NCI-H1105 treated with DMSO at 0.1 percent for 48 hours (cell line): ENCODE data around the gene KRI1.

Source experiments
- DNase-seq: peaks from one replicate; lab custom pipeline; 2025; lab: John Stamatoyannopoulos, UW

Gene KRI1

DNA sequence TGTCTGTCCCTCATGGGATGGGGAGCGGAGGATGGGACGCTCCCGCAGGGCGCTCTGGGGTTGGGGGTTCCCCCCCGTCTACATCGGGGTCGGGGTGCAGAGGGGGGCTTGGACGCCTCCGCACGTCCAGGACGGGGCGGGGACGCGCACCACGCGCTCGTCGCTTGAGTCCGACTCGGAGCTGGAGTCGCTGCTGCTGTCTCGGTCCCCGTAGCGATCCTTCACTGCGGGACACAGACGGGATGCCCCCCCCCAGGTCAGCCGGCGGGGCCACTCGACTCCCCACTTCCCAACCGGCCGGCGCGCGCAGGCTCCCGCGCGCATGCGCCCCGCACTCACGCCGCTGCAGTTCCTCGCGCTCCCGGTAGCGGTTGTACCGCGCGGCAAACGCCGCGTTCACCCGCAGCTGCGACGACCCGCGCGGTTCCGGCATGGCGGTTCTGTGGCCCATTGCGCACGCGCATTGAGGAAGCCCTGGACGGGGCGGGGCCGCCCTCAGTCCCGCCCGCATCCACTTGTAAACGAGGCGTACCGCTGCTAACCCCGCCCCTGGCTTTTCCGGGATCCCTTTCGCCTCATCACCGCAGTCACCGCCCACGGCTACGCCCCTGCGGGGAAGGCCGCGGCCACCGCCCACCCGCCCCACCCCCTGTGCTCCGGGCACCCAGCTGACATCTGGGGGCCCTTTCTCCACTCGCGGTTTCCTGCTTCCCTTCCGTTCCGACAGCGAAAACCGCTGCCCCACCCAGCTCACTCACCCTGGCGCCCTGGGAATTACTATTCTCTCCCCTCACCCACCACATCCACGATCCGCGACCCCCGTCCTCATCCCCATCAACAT is at the start of gene KRI1:
TSS of gene KRI1 (minus strand) at position 444 of the 841 bp plus-strand sequence. CDS start at position 433, 11 bp downstream.
- peak; percentile 96 for DNase-seq

GRCh38 chr19:10612499-10613119 is 46.8 kb upstream of the KRI1 start:
- DNase-seq, result no peak

DNA sequence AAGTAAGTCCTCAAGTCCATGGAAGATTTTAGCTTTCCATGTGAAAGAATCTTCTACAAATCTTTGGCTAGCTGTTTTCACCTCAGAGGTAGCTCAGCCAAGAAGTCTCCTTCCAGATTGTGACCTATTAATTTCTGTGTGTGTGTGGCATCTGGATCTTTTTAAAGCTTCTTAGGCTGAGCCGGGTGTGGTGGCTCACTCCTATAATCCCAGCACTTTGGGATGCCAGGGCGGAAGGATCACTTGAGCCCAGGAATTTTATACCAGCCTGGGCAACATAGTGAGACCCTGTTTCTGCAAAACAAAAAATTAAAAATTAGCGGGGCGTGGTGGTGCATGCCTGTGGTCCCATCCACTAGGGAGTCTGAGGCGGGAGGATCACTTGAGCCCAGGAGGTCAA is 46.1 kb upstream of the KRI1 start:
- DNase-seq, result no peak

DNA sequence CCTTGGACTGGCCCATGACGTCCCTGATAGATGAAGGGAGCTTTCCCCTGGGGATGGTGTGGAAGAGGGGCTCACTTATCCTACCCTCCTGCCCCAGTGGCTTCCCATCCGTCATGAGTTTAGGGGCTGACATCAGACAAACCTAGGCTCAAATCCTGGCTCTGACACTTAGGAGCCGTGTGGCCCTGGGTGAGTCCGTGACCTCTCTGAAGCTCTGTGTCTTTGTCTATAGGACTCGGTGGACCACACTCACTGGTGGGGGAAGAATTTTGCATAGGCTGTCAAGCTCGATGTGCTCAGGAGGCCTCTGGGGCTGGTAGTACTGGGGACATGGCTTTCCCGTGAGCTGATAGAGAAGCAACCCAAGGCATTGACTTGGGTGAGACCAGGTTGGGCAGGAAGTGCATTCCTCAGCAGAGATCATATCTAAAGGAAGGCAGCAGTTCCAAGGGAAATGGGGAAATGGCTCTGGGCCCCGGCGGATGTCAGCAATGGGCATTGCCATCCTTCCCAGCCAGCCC is 38.7 kb upstream of the KRI1 start:
- DNase-seq, result no peak

DNA sequence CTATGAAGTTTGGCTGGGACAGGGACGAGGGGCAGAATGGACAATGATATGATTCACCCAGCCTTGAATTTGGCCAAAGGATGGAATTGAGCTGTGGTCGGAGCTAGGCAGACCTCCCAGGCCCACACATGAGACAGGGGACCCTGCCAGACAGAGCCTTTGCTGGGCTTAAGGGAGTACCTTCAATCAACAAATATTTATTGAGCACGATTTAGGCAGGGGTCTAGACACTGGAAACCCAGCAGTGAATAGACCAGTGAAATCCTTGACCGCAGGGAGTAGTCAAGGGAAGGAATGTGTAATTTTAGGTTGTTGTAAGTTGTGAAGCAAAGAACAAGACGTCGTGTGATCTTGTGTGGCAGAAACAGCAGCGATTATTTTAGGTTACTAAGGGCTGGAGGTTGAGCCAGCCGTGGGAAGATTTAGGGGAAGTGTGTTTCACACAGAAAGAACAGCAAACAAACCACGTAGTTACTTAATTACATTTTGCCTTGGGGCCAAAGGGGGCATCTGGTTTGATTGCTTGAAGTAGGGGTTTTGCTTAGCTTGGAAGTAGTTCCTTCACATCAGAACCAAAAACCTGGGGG is 38.2 kb upstream of the KRI1 start:
- DNase-seq, result no peak

DNA sequence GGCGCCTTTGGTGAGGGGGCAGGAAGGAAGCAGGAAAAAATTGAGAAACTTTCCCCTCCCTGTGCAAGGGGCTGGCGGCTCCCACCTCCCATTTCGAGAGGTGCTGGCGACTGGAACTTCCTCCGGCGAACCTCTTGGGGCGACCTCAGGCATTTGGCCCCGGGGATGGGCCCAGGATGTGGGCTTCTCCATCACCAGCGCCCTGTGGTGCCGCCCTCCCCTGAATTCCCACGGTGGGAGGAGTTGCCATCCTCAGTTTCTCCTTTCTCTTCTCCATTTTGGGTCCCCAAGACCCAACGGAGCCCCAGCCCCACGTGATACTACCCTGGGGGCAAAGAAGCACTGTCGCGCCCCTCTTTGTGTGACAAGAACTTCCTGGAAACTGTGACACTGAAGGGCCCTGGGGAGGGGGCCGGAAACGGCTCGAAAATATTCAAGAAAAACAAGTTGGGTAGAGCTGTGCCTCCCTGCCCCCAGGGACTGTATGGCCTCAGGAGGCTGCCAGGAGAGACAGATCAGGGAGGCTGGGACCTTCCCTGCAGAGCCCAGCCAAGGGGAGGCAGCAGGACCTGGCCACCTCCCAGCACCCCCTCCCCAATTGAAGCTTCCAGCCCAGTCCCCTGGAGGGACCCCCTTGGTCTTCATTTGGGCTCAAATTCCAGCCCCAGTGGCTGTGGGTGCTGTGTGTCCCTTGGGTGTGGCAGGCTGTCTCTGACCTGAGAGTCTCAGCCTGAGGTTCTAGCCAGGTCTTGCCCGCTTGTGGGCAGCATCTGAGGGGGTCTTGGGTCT is 37.5 kb upstream of the KRI1 start:
- no peak for DNase-seq

GRCh38 chr19:10602330-10603083 is 36.7 kb upstream of the KRI1 start:
- DNase-seq, result peak; percentile 57

- no peak for DNase-seq
Measured at GRCh38 chr19:10601999-10602329, 36.2 kb upstream of the KRI1 start.

- DNase-seq, result no peak
Measured at GRCh38 chr19:10600149-10600548, 34.3 kb upstream of the KRI1 start.

DNA sequence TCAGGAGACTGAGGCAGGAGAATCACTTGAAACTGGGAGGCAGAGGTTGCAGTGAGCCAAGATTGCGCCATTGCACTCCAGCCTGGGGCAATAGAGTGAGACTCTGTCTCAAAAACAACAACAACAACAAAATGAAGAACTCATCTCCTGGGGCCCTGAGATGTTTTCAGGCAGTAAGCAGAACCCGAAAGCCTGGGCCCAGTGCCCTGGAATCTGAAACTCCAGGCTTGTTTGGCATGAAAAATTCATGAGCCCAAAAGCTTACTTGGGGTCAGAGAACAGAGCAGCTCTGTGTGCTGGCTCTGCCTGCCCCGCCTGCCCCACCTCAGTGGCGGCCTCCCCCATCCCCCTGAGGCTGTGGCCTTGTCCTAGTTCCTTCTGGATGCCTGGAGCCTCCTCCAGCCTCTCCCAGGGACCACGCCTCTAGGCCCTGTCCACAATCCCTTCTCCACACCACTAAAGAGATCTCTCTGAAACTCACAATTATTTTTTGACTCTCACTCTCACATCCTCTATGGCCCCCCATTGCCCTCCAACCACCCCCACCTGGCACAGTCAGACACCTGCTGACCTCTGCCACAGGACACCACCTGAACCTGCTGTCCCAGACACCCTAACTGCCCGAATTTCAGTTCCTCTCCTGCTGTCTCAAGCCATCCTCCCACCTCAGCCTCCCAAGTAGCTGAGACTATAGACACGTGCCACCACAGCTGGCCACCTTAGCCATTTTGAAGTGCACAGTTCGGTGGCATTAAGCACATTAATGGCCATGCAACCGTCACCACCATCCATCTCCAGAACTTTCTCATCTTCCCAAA is 28.2 kb upstream of the KRI1 start:
- DNase-seq, result no peak

- no peak for DNase-seq
Measured at GRCh38 chr19:10593148-10593547, 27.3 kb upstream of the KRI1 start.

DNA sequence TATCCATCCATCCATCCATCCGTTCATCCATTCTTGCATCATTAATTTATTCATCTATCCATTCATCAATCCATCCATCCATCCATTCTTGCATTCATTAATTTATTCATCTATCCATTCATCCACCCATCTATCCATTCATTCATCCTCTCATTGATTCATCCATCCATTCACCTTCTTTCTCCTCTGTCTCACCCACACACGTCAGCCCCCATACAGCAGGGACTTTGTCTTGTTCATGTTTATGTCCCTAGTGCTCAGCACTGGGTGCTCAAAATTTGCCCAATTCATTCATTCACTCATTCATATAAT is 22.0 kb upstream of the KRI1 start:
- DNase-seq, result no peak

GRCh38 chr19:10587022-10587838 is 21.4 kb upstream of the KRI1 start, which contains the start of gene AP1M2:
Gene AP1M2, minus strand, starts transcription at chr19:10587312. Its CDS starts 81 bp downstream, at chr19:10587231.
- DNase-seq, result peak; percentile 79

DNA sequence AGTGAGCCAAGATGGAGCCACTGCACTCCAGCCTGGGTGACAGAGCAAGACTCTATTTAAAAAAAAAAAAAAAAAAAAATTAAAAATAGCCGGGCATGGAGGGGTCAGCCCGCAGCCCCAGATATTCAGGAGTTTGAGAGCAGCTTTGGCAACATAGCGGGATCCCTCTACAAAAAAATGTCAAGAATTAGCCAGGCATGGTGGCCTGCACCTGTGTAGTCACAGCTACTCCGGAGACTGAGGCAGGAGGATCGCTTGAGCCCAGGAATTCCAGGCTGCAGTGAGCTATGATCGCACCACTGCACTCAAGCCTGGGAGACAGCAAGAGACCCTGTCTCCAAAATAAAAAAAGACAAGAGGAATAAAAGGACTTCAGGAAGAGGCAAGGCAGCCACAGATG is 20.6 kb upstream of the KRI1 start:
- no peak for DNase-seq

DNA sequence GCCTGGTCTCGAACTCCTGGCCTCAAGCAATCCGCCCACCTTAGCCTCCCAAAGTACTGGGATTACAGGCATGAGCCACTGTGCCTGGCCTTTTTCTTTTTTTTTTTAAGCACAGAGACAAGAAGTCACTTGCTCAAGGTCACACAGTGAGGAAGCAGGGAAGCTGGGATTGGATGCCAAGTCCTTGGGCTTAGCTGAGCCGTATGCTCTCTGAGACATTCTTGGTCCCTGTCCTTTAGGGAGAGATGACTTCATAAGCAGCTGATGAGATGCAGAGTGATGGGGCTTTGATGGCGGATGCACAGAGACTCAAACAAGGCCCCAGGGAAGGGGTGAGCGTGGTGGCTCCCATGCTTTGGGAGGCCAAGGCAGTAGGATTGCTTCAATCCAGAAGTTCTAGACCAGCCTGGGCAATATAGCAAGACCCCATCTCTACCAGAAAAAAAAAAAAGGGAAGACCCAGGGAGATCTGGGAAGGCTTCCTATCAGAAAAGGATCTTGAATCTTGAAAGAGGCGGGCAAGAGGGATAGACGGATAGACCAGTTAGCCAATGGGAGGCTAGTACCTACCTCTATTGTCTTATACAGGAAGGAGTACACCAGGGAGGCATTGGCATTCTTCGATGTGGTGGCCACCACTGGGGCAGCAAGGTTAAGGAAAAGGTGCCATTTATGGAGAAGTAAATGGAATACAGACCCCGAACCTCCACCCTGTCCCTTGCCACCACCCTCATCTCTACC is 17.4 kb upstream of the KRI1 start:
- no peak for DNase-seq

- DNase-seq, result no peak
Measured at GRCh38 chr19:10582091-10582490, 16.3 kb upstream of the KRI1 start.

DNA sequence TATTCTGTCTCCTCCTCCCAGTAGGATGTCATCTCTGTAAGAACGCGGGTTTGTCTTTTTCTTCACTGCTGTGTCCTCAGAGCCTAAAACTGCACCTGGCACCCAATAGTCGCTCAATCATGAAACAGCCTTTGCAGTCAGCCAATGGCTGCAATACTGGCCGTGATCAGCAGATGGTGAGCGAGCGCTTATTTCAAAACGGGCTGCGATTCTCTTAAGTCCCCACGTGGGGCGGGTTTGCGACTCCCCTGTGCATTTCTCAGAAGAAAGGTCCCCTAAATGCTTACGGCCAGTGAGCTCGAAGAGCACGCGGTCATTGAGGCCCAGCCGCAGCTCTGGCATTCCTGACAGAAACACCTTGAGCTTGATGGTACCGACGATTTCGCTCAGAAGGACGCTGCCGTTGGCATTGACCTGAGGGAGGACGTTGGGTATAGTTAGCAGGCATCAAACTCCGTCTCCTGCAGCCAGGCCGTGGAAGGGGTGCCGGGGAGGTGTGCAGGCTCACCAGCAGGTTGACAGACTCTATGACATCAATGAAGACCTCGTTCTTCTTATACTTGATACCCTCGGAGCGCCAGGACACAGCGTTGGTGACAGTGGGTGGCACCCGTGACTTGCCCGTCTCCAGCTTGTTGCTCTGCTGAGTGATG is 15.3 kb upstream of the KRI1 start:
- DNase-seq, result no peak

- no peak for DNase-seq
Measured at GRCh38 chr19:10577951-10578350, 12.1 kb upstream of the KRI1 start.
